LHCN-M2 (cell line): ENCODE measurements around the gene SLC35F4. TPM values are rescaled to one million over a fixed set of nuclear protein-coding genes. Genes with fewer than 3 reads are reported as not detected.

Source experiments
- DNase-seq: peaks from one replicate; pipeline ENCODE4 v3.0.0-alpha.2; 2012; ENCODE audit warnings: low read depth
- total RNA-seq: library from RNA; depleted of rRNA; stranded (reverse); fragments of >200 nt; gene quantifications from 2 replicates; pipeline ENCODE4 v1.2.3, GENCODE V29; 2014

Gene SLC35F4
- total RNA-seq, 1 experiment from 2014 or later = not detected

- DNase-seq = peak; percentile 1
These were observed 332.7 kb downstream of the SLC35F4 start for GRCh38 chr14:57533214-57533613.

GRCh38 chr14:57530571-57530970, 335.3 kb downstream of the SLC35F4 start:
- DNase-seq = no peak

GRCh38 chr14:57526942-57527341, 338.9 kb downstream of the SLC35F4 start:
- no peak for DNase-seq

GRCh38 chr14:57519043-57519442, 346.8 kb downstream of the SLC35F4 start:
- DNase-seq = no peak
